MCF 10A (cell line): ENCODE measurements around the gene TMEM236. TPM values are rescaled to one million over a fixed set of nuclear protein-coding genes. Genes with fewer than 3 reads are reported as not detected.

Experiments used
- BruUV-seq: library from RNA; stranded (reverse); fragments of 400-500 nt; replicated peaks from 2 replicates; lab custom pipeline; 2021; lab: Mats Ljungman, UMichigan
- CTCF ChIA-PET: fragments of 300-600 bp; sonication (Branson Sonifier 250); formaldehyde crosslinking; extraction: SDS; loops from one replicate; lab custom pipeline; 2021; ENCODE audit warnings: antibody characterized with exemption, inconsistent platforms; lab: Yijun Ruan, JAX
- POLR2A ChIA-PET: fragments of 300-600, 350-650 bp; sonication (Branson Sonifier 250); formaldehyde crosslinking; extraction: SDS; loops from one replicate; lab custom pipeline; 2020; ENCODE audit warnings: antibody characterized with exemption, inconsistent platforms; lab: Yijun Ruan, JAX
- DNase-seq: peaks from one replicate; pipeline ENCODE4 v3.0.0-alpha.2; 2018; ENCODE audit not compliant: unreplicated experiment
- H3K27ac Mint-ChIP-seq: one replicate; pipeline ENCODE4 v1.8.0; 2022; ENCODE audit warnings: mild to moderate bottlenecking, low read depth, mixed read lengths; ENCODE audit not compliant: unreplicated experiment
- H3K27me3 Mint-ChIP-seq: one replicate; pipeline ENCODE4 v1.8.0; 2022; ENCODE audit warnings: mixed read lengths; ENCODE audit not compliant: insufficient read depth, unreplicated experiment
- H3K36me3 Mint-ChIP-seq: one replicate; pipeline ENCODE4 v1.8.0; 2022; ENCODE audit warnings: mild to moderate bottlenecking, moderate library complexity, mixed read lengths; ENCODE audit not compliant: insufficient read depth, unreplicated experiment
- H3K4me1 Mint-ChIP-seq: one replicate; pipeline ENCODE4 v1.8.0; 2022; ENCODE audit warnings: mixed read lengths; ENCODE audit not compliant: insufficient read depth, unreplicated experiment
- H3K4me3 Mint-ChIP-seq: one replicate; pipeline ENCODE4 v1.8.0; 2022; ENCODE audit warnings: mild to moderate bottlenecking, moderate library complexity, mixed read lengths; ENCODE audit not compliant: unreplicated experiment
- H3K9me3 Mint-ChIP-seq: one replicate; pipeline ENCODE4 v1.8.0; 2022; ENCODE audit warnings: mixed read lengths; ENCODE audit not compliant: unreplicated experiment
- intact Hi-C: fragments of 100-400 bp; cut with micrococcal nuclease; formaldehyde crosslinking; loops from 2 replicates; pipeline ENCODE4 v1.14.1; 2022
- total RNA-seq: library from RNA; stranded (reverse); gene quantifications from 2 replicates; pipeline ENCODE4 v1.2.3, GENCODE V29; 2022
- TF ChIP-seq, protein P1 (sequence below): fragments of 200-600 bp; IDR thresholded peaks from one replicate; pipeline ENCODE4 v1.8.0; 2022; ENCODE audit warnings: antibody characterized with exemption, mild to moderate bottlenecking; ENCODE audit not compliant: unreplicated experiment

TMEM236 gene
- total RNA-seq, 1 experiment from 2014 or later = 0.09 TPM

DNA sequence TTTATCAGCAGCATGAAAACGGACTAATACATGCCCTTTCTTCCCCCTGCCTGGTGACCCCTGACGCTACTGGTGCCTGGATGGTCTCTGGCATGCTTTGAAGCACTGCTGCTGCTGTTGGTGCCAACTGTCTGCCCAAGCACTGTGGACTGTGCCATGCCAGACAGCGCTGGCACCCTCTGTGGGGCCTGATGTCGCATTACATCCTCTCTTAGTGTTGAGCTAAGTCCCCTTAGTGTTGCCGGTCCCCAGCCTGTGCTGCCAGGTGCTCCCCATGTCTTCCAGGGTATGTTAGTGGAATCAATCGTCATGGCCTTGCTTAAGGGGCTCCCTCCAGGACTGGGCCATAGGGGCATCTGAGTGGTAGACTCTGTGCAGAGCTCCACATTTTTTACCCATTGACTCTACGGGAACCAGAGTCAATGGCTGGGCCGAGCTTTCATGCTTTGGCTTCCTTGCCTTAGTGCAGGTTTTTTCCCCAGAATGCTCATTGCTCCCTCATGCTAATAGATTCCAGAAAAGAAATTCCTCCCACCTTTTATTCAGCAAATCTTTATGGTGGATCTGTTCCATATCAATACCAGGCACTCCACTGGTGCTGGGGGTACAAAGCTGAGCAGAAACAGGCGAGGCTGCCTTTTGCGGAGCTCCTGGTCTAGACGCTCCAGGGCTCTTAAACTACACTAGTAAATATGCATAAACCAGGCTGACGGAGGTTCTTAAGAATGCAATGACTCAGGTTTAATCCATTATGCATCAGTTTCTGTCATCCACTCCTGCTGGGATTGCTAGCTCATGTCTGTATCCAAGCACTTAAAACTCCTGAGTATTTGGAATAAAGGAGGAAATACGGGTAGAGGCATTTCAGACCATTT lies 35.3 kb downstream of the TMEM236 start:
- TF ChIP-seq, protein P1, sequence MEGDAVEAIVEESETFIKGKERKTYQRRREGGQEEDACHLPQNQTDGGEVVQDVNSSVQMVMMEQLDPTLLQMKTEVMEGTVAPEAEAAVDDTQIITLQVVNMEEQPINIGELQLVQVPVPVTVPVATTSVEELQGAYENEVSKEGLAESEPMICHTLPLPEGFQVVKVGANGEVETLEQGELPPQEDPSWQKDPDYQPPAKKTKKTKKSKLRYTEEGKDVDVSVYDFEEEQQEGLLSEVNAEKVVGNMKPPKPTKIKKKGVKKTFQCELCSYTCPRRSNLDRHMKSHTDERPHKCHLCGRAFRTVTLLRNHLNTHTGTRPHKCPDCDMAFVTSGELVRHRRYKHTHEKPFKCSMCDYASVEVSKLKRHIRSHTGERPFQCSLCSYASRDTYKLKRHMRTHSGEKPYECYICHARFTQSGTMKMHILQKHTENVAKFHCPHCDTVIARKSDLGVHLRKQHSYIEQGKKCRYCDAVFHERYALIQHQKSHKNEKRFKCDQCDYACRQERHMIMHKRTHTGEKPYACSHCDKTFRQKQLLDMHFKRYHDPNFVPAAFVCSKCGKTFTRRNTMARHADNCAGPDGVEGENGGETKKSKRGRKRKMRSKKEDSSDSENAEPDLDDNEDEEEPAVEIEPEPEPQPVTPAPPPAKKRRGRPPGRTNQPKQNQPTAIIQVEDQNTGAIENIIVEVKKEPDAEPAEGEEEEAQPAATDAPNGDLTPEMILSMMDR = no peak
- Mint-ChIP-seq H3K4me3 (peak overlapping the region; percentile 26), H3K9me3 (no peaks in the 10 kb centered on the region), H3K4me1 (peaks cover 31% of the 10 kb centered on the region), H3K27ac (no peak overlapping the region), H3K27me3 (no peaks in the 10 kb centered on the region), H3K36me3 (no peaks in the 10 kb centered on the region)
- peak; percentile 90 for DNase-seq
- no TSS peak for BruUV-seq
- ChIA-PET POLR2A (interaction anchor here (0.9 to 1.2 kb wide), 3 partner anchors 12 to 46 kb away, joined by 3 to 4 read pairs (median 3); no protein-coding TSS in a partner anchor), CTCF (interaction anchor here (0.6 to 0.7 kb wide), 2 partner anchors 11 to 317 kb away, joined by 3 to 4 read pairs; no protein-coding TSS in a partner anchor)
- intact Hi-C loops = loop anchor here (5.0 kb wide), 1 partner anchor 50 kb away; no protein-coding TSS in a partner anchor

- no TSS peak for BruUV-seq
- POLR2A ChIA-PET = interaction anchor here (0.7 kb wide), 1 partner anchor 30 kb away, joined by 3 read pairs; no protein-coding TSS in a partner anchor
- H3K4me1 Mint-ChIP-seq = peaks cover 20% of the 10 kb centered on the region
- CTCF ChIA-PET = interaction anchor here (1.1 kb wide), 2 partner anchors 52 to 59 kb away, joined by 3 to 4 read pairs; no protein-coding TSS in a partner anchor
- H3K27me3 Mint-ChIP-seq = no peaks in the 10 kb centered on the region
- no peak overlapping the region for H3K4me3 Mint-ChIP-seq
- no peaks in the 10 kb centered on the region for H3K36me3 Mint-ChIP-seq
- TF ChIP-seq, protein P1 = no peak
- no peaks in the 10 kb centered on the region for H3K9me3 Mint-ChIP-seq
- intact Hi-C loops = loop anchor here (5.0 kb wide), 1 partner anchor 49 kb away; no protein-coding TSS in a partner anchor
- no peak for DNase-seq
- no peak overlapping the region for H3K27ac Mint-ChIP-seq
These were observed 36.6 kb downstream of the TMEM236 start for GRCh38 chr10:17788646-17789045.

- no peak for DNase-seq
- H3K4me1 Mint-ChIP-seq = peaks cover 15% of the 10 kb centered on the region
- H3K4me3 Mint-ChIP-seq = no peak overlapping the region
- BruUV-seq = no TSS peak
- H3K9me3 Mint-ChIP-seq = no peaks in the 10 kb centered on the region
- ChIA-PET POLR2A (interaction anchor here (0.7 kb wide), 1 partner anchor 871 kb away, joined by 4 read pairs; no protein-coding TSS in a partner anchor), CTCF (interaction anchor here (1.1 kb wide), 1 partner anchor 58 kb away, joined by 4 read pairs; no protein-coding TSS in a partner anchor)
- intact Hi-C loops = loop anchor here (5.0 kb wide), 1 partner anchor 48 kb away; no protein-coding TSS in a partner anchor
- no peaks in the 10 kb centered on the region for H3K36me3 Mint-ChIP-seq
- H3K27me3 Mint-ChIP-seq = no peaks in the 10 kb centered on the region
- H3K27ac Mint-ChIP-seq = no peak overlapping the region
- TF ChIP-seq, protein P1 = no peak
These were observed 37.4 kb downstream of the TMEM236 start for GRCh38 chr10:17789396-17789795.

DNA sequence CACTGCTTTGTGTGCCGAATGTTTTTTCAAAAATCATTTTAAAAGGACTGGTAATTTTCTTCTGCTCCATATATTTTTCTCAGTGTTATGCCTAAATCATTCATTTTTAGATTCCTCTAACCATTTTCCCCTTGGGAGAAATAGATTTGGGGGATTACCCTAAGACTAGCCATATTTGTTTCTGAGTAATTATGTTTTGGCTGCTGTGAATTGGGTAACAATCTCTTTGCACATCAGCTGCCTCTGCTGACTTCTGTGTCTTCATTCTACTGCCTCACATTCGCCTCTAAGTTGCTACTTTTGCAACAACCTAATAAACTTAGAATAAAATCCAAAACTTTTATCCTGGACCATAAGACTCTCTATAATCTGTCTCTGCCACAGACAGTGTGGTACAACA lies 38.6 kb downstream of the TMEM236 start:
- no TSS peak for BruUV-seq
- H3K4me3 Mint-ChIP-seq = no peak overlapping the region
- no peaks in the 10 kb centered on the region for H3K27me3 Mint-ChIP-seq

More for the DNA sequence above, 38.6 kb downstream of the TMEM236 start:
- Mint-ChIP-seq H3K36me3 (no peaks in the 10 kb centered on the region), H3K27ac (no peak overlapping the region), H3K4me1 (peaks cover 9% of the 10 kb centered on the region), H3K9me3 (no peaks in the 10 kb centered on the region)
- TF ChIP-seq, protein P1 = no peak
- POLR2A ChIA-PET = interaction anchor here (1.0 kb wide), 1 partner anchor 32 kb away, joined by 4 read pairs; no protein-coding TSS in a partner anchor
- no peak for DNase-seq
- CTCF ChIA-PET = interaction anchor here (0.5 kb wide), 1 partner anchor 290 kb away, joined by 3 read pairs; no protein-coding TSS in a partner anchor
- intact Hi-C loops = no loop called here
